ENCODE data around the gene SMURF2. TPM values are rescaled to one million over a fixed set of nuclear protein-coding genes. Genes with fewer than 3 reads are reported as not detected.

The SMURF2 gene
- total RNA-seq, 1 experiment from 2014 or later = 35.3 TPM

GRCh38 chr17:64585146-64585545, 77.0 kb downstream of the SMURF2 start:
- no peak overlapping the region for H3T11ph ChIP-seq (ENCODE audit: low read length)
- H3K9me3 ChIP-seq (ENCODE audit: control insufficient read depth, low read depth, low read length) = no peaks in the 10 kb centered on the region
- no peak overlapping the region for H3K18ac ChIP-seq (ENCODE audit: insufficient read length, low read depth, low read length)
- no peak overlapping the region for H3K4me3 Mint-ChIP-seq
- no peak for TF ChIP-seq CTCF (conservative IDR thresholded peaks at IDR 0.05)
- no peak overlapping the region for H3K27ac ChIP-seq (ENCODE audit: insufficient read length, low read depth, low read length)
- H2BK120ac ChIP-seq (ENCODE audit: low read depth, low read length, poor library complexity, severe bottlenecking) = no peak overlapping the region
- no peaks in the 10 kb centered on the region for H3K27me3 ChIP-seq (ENCODE audit: insufficient read depth, low read length)
- no peak overlapping the region for H2BK5ac ChIP-seq (ENCODE audit: insufficient read length, low read length)
- H3K14ac ChIP-seq (ENCODE audit: insufficient read depth, low read length) = no peak overlapping the region
- no peak overlapping the region for H4K5ac ChIP-seq (ENCODE audit: insufficient read length, low read depth, low read length)
- DNase-seq = no peak
- peaks cover 2 to 29% (median 18%) of the 10 kb centered on the region in 3 experiments; a peak in 6 of 7 replicates for H3K36me3 Mint-ChIP-seq (ENCODE audit: insufficient read depth in 1 of 3, low read depth in 3 of 3)
- H3K23ac ChIP-seq (ENCODE audit: insufficient read length, low read depth, low read length) = no peak overlapping the region
- H3K4me1 Mint-ChIP-seq = peaks cover 5% of the 10 kb centered on the region in 2 experiments
- H2BK12ac ChIP-seq (ENCODE audit: insufficient read length, low read depth, low read length) = no peak overlapping the region
- H2AFZ ChIP-seq (ENCODE audit: low read length) = no peak overlapping the region
- H3K4me1 ChIP-seq (ENCODE audit: insufficient read depth, low read length) = no peaks in the 10 kb centered on the region
- H3K9ac ChIP-seq (ENCODE audit: extremely low read depth, insufficient read length, low read length) = no peak overlapping the region
- no peak overlapping the region for H2BK20ac ChIP-seq (ENCODE audit: low read depth, low read length, poor library complexity, severe bottlenecking)
- H3K9me3 Mint-ChIP-seq = no peaks in the 10 kb centered on the region
- no peak overlapping the region for H4K8ac ChIP-seq (replicated peaks; ENCODE audit: insufficient read length, low read depth, low read length)
- no peaks in the 10 kb centered on the region for H4K20me1 ChIP-seq (ENCODE audit: control insufficient read depth, insufficient read depth, insufficient read length)
- H4K91ac ChIP-seq (ENCODE audit: insufficient read length, low read depth, low read length) = no peak overlapping the region
- no peak overlapping the region for H3K4ac ChIP-seq (ENCODE audit: low read depth, low read length)
- H2BK15ac ChIP-seq (ENCODE audit: low read depth, low read length) = no peak overlapping the region
- H3K79me1 ChIP-seq (ENCODE audit: insufficient read depth, low read depth, low read length, poor library complexity, severe bottlenecking) = no peaks in the 10 kb centered on the region
- H2AK5ac ChIP-seq (ENCODE audit: insufficient read length, low read length) = no peak overlapping the region
- no peak overlapping the region for H3K56ac ChIP-seq (ENCODE audit: insufficient read length, low read depth, low read length)
- no peaks in the 10 kb centered on the region for H3K27me3 Mint-ChIP-seq (ENCODE audit: low read depth)
- H3K79me2 ChIP-seq (ENCODE audit: insufficient read depth, low read length) = peaks cover 2% of the 10 kb centered on the region; the same call in 1 of the 2 replicates
- H3K4me2 ChIP-seq (ENCODE audit: insufficient read depth, insufficient read length, low read length) = no peak overlapping the region
- no peaks in the 10 kb centered on the region for H3K23me2 ChIP-seq (ENCODE audit: insufficient read length, low read depth, low read length, poor library complexity, severe bottlenecking)
- H3K27ac Mint-ChIP-seq = no peak overlapping the region
- no CpG with 5 or more reads among the region's 2 CpGs for WGBS (ENCODE audit: extremely low coverage, insufficient read length, low lambda C conversion rate)
